Suppressor macrophage treated with lipopolysaccharide for 1 hour (primary cell): ENCODE measurements around the gene RPA1.

Experiments used
- DNase-seq, 3 donors: peaks; one replicate each; pipeline ENCODE4 v3.0.0-alpha.2; 2020 to 2022

Gene RPA1

DNA sequence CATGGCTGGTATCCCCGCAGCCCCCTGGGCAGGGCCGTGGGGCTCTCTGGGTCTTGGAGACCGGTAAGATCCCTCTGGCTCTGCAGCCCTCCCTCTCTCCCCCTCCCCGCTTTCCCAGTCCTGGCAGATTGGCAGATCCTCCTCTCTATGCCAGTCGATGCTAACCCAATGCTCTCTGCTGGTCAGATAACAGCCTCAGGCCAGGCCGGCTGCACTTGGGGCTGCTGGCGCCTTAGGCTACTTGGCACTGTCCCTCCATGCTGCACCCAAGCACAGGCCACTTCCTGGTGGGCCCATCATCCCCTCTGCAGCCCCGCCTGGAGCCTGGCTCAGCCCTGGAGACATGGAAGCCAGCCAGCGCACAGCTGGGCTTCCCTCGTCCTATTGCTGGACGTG, 113.6 kb downstream of the RPA1 start:
- DNase-seq, result no peak

DNA sequence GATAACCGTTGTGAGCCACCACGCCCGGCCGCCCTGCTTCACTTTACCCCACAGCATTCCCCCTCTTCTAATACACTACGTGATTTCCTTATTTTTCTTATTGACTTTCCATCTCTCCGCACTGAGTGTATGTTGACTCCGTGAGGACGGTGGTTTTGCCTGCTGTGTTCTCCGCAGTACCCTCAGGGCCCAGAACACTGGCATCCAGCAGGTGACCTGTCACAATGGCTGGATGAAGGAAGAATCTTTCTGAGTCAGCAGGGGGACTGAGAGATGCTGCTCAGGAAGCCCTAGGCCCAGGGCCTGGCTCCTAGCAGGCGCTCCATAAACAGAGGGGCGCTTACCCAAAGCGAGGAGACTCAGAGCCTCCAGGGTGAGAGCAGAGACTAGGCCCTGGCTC, 115.8 kb downstream of the RPA1 start:
- no peak for DNase-seq

DNA sequence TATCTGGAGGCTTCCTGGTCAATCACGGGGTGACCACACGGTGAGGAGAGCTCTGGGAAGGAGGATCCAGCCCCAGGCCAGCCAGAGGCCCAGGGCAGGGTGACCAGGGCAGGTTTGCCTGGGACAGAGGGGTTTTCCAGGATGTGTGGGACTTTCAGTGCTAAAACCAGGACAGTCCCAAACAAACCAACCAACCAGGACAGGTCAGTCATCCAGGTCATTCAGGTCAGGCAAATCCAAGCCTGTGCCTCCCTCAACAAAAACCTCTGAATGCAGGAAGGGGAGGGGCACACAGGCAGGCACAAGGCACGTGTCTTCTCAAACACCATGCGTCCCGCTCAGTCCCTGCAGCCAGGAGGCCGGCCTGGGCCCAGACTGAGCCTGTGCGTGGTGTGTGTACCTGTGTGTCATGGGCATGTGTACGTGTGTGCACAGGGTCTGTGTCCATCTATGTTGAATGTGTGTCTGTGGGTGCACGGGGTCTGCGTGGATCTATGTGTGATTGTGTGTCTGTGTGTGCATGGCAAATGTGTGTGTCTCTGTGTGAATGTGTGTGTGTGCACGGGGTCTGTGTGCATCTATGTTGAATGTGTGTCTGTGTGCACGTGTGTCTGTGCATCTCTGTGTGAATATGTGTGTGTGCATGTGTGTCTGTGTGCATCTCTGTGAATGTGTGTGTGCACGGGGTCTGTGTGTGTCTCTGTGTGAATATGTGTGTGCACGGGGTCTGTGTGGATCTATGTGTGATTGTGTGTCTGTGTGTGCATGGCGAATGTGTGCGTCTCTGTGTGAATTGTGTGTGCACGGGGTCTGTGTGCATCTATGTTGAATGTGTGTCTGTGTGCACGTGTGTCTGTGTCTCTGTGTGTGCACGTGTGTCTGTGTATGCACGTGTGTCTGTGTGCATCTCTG, 116.5 kb downstream of the RPA1 start:
- DNase-seq, result peak in 2 of 3 donors; percentile 24 to 25

DNA sequence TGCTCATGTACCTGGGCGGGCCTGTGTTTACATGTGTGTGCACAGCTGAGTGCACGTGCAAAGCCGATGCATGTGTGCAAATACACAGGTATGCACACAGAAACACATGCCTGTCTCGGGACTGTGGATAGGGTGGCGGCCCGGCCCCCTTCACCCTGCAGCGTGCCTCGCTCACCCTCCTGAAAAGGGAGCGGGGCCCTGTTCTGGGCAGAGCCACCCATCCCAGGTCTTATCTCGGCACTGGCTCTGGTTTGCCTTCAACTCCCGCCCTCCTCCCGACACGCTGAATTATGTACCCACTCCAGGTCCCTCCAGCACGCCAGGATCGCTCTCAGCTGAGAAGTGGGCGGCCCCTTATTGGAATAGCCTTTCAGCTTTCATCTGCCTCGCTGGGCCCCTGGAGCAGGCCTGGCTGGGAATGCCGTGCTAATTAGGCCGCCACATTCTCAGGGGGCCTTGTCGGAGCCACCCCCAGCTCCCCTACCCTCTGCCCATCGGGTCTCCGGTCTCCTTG, 117.5 kb downstream of the RPA1 start:
- DNase-seq, result no peak

DNA sequence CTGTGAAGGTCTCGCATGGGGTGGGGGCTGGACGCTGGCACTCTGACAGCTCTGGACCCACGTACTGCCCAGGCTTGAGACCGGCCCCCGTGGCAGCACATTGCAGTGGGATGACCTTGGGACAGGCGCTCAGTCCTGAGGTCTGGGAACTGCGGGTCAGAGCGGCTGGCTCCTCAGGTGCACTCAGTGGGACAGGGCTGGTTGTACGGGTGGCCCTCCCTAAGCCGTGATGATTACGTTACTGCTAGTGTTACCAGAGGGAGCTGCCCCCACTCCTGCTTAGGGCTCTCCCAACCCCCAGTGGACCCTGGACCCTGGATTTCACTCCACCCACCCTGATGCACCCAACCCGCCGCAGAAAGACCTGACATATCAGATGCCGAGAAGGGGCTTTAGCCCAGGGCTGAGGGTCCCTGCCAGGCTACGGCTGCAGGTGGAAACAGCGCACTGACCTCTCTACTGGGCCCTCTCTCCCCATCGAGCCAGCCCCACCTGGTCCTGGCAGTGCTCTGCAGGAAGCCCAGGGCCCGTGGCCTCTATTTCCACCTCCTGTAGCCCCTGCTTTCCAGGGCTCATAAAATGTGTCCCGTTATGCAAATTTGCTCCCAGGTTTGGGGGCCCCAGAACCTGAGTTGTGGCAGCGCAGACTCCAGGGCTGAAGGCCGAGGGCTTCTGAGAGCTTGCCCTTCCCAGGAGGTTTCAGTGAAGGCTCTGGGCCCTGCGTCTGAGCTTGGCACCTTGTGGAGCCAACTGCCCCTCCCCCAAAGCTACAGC, 118.1 kb downstream of the RPA1 start:
- DNase-seq, result no peak

DNA sequence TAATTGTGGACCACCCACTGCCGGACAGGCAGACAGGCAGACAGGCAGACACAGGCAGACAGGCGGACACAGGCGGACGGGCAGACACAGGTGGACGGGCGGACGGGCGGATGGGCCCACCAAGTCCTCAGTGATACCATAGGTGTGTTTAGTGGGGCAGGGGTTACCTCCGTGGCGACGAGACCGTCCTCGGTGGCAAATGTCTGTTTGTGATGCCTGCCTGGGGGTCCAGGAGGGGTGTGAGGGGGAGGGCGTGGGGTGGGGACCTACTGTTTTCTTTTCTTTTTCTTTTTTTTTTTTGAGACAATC, 118.7 kb downstream of the RPA1 start:
- no peak for DNase-seq
